Measurements from ENCODE around the gene PHF14.

PHF14 gene

DNA sequence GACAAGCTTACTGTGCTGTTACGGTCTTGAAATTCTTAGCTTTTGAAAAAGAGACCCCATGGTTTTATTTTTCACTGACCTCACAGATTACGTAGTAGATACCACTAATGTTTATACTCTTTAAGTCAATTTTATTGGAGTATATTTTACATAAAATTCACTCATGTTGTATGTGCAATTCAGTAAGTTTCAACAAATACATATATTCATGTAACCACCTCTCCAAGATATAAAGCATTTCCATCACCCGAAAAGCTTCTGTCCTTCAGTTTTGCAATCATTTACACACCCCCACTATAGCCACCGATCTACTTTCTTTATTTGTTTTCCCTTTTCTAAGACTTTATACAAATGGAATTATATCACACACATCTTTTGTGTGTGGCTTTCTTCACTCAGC lies 199.2 kb downstream of the PHF14 start:
- DNase-seq (ENCODE audit: low read depth in 2 of 2) = no peak

DNA sequence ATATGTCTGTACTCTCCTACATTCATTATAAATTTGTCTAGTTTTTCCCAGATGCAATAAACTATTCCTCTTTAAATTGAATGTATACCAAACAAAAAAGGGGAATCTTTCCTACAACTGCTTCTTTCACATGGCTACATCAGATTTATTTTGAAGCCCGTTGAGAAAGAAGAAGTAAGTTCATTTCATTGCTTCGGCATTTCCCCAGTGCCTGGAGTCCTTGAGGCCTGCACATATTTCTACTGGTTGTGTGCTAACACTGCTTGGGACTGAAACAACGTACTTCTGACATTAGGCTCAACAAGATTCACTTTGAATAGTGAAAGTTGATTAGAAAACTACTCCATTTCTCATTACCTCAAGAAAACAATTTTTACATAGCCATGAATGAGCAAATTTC lies 201.7 kb downstream of the PHF14 start:
- DNase-seq (ENCODE audit: low read depth in 2 of 2) = no peak

GRCh38 chr7:11175887-11176286 lies 202.2 kb downstream of the PHF14 start:
- DNase-seq (ENCODE audit: low read depth in 2 of 2) = no peak

- DNase-seq (ENCODE audit: low read depth in 2 of 2) = no peak
Measured at GRCh38 chr7:11176985-11177555, 203.4 kb downstream of the PHF14 start.

DNA sequence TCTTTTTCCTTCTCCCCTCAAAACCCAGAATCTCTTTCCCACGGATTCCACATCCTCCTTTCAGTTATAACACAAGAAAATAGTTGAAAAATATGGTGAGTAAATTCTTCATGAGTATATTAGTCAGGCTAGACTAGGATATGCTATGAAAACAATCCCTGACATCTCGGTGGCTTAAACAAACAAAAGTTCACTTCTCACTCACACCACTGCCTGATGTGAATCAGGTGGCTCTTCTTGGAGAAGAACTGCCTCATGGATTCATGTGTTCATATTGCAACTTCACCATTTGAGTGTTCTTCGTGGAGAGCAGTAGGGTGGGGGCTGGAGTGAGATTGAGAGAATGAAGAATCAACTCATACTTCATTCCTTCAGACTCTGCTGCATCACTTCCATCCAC lies 204.1 kb downstream of the PHF14 start:
- DNase-seq (ENCODE audit: low read depth in 2 of 2) = no peak

DNA sequence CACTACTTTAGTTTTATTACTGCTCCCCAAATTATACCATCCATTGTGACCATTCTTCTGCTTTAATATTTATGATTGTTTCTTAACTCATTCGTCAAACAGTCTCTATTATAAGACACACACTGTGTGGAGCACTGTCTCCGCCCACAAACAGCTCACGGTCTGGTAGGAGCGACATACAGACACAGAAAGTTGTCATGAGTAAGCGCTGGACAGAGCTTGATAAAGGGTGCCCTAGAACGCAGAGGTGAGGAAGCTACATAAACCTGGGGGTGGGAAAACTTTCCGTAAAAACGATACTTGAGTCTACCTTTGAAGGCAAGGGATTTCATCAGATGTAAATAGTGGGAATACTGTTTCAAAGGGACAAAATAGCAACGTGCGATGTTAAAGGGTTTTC lies 207.9 kb downstream of the PHF14 start:
- no peak for DNase-seq (ENCODE audit: low read depth in 2 of 2)

DNA sequence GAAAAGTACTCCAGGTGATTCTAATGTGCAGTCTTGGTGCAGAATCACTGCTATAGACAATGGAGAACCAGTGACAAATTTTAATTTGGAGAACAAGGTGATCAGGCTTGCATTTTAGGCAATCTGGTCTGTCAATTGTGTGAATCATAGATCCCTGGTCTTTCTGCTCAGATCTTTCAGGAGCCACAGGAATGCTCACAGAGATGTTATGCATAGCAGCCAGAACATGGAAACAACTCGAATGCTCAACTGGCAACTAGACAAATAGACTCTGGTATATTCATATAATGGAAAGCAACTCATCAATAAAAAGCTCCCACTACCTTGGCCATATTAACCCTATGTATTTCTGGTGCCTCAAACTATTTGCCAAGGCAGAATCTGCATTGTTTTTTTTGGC lies 209.1 kb downstream of the PHF14 start:
- DNase-seq (ENCODE audit: low read depth in 2 of 2) = no peak

DNA sequence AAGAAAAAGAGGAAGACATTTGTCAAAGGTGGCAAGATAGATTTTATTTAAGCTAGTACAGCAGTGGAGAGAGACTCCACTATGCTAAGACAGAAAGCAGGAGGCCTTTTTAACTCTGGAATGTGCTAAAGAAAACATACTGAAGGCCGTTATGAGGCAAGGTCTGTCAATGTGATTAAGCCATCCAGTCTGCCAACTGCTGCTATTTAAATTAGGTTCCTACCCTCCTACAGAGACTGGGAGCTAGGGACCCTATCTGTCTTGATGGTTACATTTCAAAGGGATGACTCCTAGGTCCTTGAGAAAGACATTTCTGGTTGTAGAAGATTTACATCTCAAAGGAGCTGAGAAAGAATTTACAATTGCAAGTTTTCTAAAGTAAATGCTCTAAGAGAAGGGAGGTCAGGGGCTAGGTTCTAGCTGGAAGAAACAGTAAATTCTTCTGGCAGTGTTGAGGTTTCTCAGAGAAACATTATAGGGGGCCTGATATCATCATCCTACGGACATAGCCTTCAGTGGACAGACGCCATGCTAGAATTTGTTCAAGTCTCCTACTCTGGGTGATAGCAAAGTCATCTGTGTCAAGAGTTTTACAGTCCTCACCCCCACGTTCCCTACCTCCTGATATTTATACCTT lies 211.6 kb downstream of the PHF14 start:
- no peak for DNase-seq (ENCODE audit: low read depth in 2 of 2)

GRCh38 chr7:11188529-11189310 lies 215.0 kb downstream of the PHF14 start:
- DNase-seq (ENCODE audit: low read depth in 2 of 2) = no peak

DNA sequence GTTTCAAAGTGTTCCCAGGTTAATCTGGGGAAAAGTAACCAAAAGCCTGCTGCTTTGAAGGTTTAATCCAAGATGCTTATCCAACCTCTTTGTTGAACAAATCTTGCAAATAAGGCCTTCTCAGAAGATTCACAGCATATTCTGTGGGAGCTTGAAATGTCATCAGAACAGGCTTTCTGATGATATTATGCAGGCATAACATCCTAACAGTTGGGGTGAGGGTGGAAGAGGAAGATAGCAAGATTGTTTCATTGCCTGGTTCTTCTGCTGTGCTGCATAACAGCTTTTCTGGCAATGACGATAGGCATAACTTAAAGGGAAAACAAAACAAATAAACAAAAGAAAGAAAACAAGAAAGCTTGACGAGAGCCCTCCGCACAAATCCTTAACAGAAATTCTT lies 217.4 kb downstream of the PHF14 start:
- DNase-seq (ENCODE audit: low read depth in 2 of 2) = no peak

GRCh38 chr7:11191574-11192220 lies 218.0 kb downstream of the PHF14 start:
- DNase-seq (ENCODE audit: low read depth in 2 of 2) = no peak

DNA sequence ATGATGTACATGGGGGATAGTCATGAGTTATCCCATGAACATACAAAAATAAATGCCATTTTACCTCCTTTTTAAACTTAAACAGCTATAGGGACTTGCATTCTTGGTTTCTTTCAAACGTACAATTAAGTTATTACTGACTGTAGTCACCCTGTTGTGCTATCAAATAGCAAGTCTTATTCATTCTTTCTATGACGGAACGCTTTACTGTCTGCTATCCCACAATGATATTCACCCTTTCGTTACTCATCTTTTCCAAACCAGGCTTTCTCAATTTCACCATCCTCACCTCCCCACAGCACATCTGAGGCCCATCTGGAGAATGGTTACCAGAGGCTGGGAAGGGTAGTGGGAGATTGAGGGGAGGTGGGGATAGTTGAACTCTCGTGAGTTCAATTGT lies 218.8 kb downstream of the PHF14 start:
- no peak for DNase-seq (ENCODE audit: low read depth in 2 of 2)

DNA sequence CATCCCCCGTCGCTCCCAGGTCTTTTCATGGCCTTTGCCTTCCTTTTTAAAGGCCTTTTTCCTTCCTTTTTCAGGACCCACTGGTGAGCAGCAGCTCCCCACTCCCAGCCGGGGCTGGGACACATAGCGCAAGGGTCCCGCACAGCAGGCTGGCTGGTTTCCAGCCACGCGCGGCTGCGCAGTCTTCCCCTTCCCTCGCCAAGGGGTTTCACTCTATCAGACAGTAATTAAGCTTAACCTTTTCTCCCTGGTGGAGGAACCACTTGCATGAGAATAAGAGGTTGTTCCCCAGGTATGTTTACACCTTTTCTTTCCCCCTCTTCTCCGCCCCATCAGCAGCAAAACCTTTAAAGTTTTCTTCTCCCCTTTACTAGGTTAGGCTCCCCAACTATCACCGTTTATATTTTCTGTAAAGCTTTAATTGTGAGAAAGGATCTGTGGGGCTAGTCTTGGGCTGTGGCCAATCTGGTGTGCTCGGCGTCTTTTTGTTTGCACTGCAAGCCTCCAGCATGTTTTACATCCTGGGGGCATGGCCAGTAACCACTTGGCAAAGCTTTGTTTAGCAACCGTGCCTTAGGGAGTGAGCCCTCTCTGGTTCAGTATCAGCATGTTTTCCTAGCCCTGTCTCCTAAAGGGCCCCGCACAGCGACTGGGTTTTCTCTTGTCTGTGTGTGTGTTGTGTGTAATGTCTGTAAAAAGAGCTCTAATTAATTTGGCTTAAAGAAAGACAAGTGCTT lies 219.6 kb downstream of the PHF14 start:
- DNase-seq (ENCODE audit: low read depth in 2 of 2) = no peak

GRCh38 chr7:11193888-11194287 lies 220.2 kb downstream of the PHF14 start:
- no peak for DNase-seq (ENCODE audit: low read depth in 2 of 2)

DNA sequence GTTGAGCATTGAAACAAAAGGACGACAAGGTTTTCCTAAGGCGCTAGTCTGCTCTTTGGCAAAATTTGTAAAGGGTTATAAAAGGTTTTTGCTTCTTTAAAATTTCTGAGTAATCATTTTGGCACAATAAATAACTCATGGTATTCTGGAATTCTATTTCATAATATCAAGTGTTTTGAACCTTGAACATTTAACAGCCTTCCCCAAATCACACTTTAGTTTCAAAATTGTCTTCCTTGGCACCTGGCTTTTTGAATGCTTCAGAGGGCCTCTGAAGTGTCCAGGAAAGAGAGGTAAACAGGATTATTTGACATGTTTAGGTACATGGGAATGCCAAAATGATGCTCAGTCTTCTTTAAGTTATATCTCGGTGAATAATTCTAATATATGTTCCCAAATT lies 220.8 kb downstream of the PHF14 start:
- no peak for DNase-seq (ENCODE audit: low read depth in 2 of 2)

GRCh38 chr7:11195502-11195901 lies 221.8 kb downstream of the PHF14 start:
- DNase-seq (ENCODE audit: low read depth in 2 of 2) = no peak

DNA sequence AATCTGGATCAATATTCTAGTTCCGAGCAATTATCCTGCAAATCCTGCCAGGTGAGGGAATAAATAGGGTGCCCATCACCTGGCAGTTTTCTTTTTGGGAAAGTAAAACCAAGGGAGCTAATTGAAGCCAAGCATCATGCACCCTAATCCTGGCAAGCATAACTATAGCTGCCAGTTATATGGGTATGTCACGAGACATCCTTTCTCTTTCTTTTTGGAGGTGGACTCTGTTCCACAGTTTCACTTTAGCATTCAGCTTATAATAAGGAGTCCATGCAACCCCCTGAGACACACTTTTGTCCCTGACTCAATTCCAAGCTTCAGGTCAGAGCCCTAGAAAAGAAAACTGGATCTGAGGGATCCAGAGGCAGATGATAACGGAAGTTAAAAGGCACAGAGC lies 222.5 kb downstream of the PHF14 start:
- DNase-seq (ENCODE audit: low read depth in 2 of 2) = no peak

DNA sequence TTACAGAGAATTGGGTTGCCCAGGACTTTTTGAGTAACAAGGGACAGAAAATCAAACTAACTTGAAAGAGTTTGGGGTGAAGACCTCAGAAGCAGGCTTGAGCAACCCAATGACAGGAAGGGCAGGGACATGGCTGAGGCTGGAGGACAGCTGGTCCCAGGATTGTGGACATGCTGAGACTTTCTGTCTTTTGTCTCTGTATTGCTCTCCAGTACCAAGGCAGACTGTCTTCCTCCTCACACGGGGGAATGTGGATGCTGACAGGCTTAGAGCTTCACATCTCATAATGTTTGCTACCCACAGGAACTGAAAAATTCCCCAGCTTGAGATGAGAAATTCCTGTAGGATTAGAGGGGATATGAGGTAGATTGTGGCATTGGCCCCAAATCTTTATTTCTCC lies 229.6 kb downstream of the PHF14 start:
- no peak for DNase-seq (ENCODE audit: low read depth in 2 of 2)

- no peak for DNase-seq (ENCODE audit: low read depth in 2 of 2)
Measured at GRCh38 chr7:11203683-11204082, 230.0 kb downstream of the PHF14 start.

- no peak for DNase-seq (ENCODE audit: low read depth in 2 of 2)
Measured at GRCh38 chr7:11206177-11206899, 232.7 kb downstream of the PHF14 start.

DNA sequence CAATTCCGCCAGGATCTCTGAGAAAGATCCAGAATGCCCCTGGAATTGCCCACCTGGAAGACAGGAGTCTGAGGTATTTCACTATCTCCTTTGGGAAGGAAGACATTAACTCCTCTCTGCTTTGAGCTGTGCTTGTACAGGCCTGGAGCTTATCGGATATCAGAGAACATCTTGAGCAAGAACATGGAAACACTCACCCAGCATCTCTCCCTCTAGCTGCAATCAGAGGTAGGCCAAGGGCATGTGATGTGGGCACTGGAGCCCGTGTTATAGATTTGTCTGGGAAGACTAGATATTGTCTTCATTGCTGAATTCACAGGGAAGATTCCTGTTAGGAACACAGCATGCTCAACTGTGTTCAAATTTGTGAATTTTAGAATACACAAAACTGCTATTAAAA lies 233.9 kb downstream of the PHF14 start:
- no peak for DNase-seq (ENCODE audit: low read depth in 2 of 2)
